ENCODE data around the gene MCOLN3. TPM values are rescaled to one million over a fixed set of nuclear protein-coding genes. Genes with fewer than 3 reads are reported as not detected.

MCOLN3 gene
- total and polyA plus RNA-seq, 2 experiments from 2014 or later = 3.5 to 4.4 TPM

DNA sequence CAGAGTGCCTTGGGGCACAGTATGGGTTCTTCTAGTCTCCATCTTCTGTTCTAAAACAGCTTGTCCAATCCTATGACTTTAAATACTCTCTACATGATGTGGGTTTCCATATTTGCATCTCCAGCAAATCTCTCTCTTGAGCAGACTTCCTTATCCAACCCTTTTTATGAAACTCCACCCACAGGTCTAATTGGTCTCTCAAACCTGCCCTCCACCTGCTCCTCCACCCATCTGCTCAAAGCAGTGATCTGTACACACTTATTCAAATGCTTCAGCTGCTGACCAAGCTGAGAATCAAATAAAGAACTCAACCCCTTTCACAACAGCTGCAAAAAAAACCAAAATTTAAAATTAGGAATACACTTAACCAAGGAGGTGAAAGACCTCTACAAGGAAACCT, 62.9 kb downstream of the MCOLN3 start:
- Histone ChIP-seq H3F3A (replicated peaks; ENCODE audit: low read depth) (no peaks in the 10 kb centered on the region), H3K36me3 (ENCODE audit: insufficient read depth) (no peaks in the 10 kb centered on the region), H3K4me3 (no peak overlapping the region), H3K79me2 (replicated peaks; ENCODE audit: insufficient read depth) (no peaks in the 10 kb centered on the region), H3K4me1 (ENCODE audit: insufficient read depth) (no peaks in the 10 kb centered on the region), H3K27me3 (ENCODE audit: insufficient read depth) (no peaks in the 10 kb centered on the region), H3K27ac (ENCODE audit: low read depth) (no peak overlapping the region), H3K9me2 (ENCODE audit: insufficient read depth) (no peaks in the 10 kb centered on the region), H2AFZ (no peak overlapping the region), H4K20me1 (replicated peaks; ENCODE audit: insufficient read depth) (no peaks in the 10 kb centered on the region; the same call in 1 of the 2 replicates), H3K4me2 (no peak overlapping the region)
- no peak overlapping the region for H3K4me3 Mint-ChIP-seq
- H3K9me3 Mint-ChIP-seq = no peaks in the 10 kb centered on the region
- no peaks in the 10 kb centered on the region for H3K4me1 Mint-ChIP-seq
- DNase-seq (ENCODE audit: low spot score) = no peak
- TF ChIP-seq, protein P1, sequence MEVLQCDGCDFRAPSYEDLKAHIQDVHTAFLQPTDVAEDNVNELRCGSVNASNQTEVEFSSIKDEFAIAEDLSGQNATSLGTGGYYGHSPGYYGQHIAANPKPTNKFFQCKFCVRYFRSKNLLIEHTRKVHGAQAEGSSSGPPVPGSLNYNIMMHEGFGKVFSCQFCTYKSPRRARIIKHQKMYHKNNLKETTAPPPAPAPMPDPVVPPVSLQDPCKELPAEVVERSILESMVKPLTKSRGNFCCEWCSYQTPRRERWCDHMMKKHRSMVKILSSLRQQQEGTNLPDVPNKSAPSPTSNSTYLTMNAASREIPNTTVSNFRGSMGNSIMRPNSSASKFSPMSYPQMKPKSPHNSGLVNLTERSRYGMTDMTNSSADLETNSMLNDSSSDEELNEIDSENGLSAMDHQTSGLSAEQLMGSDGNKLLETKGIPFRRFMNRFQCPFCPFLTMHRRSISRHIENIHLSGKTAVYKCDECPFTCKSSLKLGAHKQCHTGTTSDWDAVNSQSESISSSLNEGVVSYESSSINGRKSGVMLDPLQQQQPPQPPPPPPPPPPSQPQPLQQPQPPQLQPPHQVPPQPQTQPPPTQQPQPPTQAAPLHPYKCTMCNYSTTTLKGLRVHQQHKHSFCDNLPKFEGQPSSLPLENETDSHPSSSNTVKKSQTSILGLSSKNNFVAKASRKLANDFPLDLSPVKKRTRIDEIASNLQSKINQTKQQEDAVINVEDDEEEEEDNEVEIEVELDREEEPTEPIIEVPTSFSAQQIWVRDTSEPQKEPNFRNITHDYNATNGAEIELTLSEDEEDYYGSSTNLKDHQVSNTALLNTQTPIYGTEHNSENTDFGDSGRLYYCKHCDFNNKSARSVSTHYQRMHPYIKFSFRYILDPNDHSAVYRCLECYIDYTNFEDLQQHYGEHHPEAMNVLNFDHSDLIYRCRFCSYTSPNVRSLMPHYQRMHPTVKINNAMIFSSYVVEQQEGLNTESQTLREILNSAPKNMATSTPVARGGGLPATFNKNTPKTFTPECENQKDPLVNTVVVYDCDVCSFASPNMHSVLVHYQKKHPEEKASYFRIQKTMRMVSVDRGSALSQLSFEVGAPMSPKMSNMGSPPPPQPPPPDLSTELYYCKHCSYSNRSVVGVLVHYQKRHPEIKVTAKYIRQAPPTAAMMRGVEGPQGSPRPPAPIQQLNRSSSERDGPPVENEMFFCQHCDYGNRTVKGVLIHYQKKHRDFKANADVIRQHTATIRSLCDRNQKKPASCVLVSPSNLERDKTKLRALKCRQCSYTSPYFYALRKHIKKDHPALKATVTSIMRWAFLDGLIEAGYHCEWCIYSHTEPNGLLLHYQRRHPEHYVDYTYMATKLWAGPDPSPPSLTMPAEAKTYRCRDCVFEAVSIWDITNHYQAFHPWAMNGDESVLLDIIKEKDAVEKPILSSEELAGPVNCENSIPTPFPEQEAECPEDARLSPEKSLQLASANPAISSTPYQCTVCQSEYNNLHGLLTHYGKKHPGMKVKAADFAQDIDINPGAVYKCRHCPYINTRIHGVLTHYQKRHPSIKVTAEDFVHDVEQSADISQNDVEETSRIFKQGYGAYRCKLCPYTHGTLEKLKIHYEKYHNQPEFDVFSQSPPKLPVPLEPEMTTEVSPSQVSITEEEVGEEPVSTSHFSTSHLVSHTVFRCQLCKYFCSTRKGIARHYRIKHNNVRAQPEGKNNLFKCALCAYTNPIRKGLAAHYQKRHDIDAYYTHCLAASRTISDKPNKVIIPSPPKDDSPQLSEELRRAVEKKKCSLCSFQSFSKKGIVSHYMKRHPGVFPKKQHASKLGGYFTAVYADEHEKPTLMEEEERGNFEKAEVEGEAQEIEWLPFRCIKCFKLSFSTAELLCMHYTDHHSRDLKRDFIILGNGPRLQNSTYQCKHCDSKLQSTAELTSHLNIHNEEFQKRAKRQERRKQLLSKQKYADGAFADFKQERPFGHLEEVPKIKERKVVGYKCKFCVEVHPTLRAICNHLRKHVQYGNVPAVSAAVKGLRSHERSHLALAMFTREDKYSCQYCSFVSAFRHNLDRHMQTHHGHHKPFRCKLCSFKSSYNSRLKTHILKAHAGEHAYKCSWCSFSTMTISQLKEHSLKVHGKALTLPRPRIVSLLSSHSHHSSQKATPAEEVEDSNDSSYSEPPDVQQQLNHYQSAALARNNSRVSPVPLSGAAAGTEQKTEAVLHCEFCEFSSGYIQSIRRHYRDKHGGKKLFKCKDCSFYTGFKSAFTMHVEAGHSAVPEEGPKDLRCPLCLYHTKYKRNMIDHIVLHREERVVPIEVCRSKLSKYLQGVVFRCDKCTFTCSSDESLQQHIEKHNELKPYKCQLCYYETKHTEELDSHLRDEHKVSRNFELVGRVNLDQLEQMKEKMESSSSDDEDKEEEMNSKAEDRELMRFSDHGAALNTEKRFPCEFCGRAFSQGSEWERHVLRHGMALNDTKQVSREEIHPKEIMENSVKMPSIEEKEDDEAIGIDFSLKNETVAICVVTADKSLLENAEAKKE (CRISPR knock-in tag; IDR thresholded peaks at IDR 0.05) = no peak
- TF ChIP-seq STAT1 (IDR thresholded peaks at IDR 0.05; ENCODE audit: unreplicated experiment) = no peak
- no peak for TF ChIP-seq ETS1 (IDR thresholded peaks at IDR 0.05)
- no peak for TF ChIP-seq NANOG (IDR thresholded peaks at IDR 0.05; ENCODE audit: borderline replicate concordance)
- TF ChIP-seq ZNF114 (CRISPR knock-in tag; IDR thresholded peaks at IDR 0.05) = no peak
- no peak for TF ChIP-seq EZH2phosphoT487 (IDR thresholded peaks at IDR 0.05; ENCODE audit: unreplicated experiment)
- TF ChIP-seq ZNF331 (CRISPR knock-in tag; IDR thresholded peaks at IDR 0.05; ENCODE audit: low read depth) = no peak
- TF ChIP-seq JUNB (IDR thresholded peaks at IDR 0.05; ENCODE audit: unreplicated experiment) = no peak
- TF ChIP-seq POLR2AphosphoS5 (IDR thresholded peaks at IDR 0.05; ENCODE audit: low read depth) = no peak
- no peak for TF ChIP-seq CREB1 (CRISPR knock-in tag; IDR thresholded peaks at IDR 0.05; ENCODE audit: low read depth)
- TF ChIP-seq, protein P2, sequence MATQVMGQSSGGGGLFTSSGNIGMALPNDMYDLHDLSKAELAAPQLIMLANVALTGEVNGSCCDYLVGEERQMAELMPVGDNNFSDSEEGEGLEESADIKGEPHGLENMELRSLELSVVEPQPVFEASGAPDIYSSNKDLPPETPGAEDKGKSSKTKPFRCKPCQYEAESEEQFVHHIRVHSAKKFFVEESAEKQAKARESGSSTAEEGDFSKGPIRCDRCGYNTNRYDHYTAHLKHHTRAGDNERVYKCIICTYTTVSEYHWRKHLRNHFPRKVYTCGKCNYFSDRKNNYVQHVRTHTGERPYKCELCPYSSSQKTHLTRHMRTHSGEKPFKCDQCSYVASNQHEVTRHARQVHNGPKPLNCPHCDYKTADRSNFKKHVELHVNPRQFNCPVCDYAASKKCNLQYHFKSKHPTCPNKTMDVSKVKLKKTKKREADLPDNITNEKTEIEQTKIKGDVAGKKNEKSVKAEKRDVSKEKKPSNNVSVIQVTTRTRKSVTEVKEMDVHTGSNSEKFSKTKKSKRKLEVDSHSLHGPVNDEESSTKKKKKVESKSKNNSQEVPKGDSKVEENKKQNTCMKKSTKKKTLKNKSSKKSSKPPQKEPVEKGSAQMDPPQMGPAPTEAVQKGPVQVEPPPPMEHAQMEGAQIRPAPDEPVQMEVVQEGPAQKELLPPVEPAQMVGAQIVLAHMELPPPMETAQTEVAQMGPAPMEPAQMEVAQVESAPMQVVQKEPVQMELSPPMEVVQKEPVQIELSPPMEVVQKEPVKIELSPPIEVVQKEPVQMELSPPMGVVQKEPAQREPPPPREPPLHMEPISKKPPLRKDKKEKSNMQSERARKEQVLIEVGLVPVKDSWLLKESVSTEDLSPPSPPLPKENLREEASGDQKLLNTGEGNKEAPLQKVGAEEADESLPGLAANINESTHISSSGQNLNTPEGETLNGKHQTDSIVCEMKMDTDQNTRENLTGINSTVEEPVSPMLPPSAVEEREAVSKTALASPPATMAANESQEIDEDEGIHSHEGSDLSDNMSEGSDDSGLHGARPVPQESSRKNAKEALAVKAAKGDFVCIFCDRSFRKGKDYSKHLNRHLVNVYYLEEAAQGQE (IDR thresholded peaks at IDR 0.05; ENCODE audit: unreplicated experiment) = no peak
- no peaks in the 10 kb centered on the region for H3K36me3 Mint-ChIP-seq (ENCODE audit: low read depth)
- no peak overlapping the region for H3K27ac Mint-ChIP-seq
- no peaks in the 10 kb centered on the region for H3K27me3 Mint-ChIP-seq (ENCODE audit: insufficient read depth, low read depth, poor library complexity)
- ATAC-seq = no peak
